ENCODE measurements around the gene ELMO1. TPM values are rescaled to one million over a fixed set of nuclear protein-coding genes. Genes with fewer than 3 reads are reported as not detected.

The ELMO1 gene
- total RNA-seq, 1 donor from 2014 or later = 0.69 TPM

DNA sequence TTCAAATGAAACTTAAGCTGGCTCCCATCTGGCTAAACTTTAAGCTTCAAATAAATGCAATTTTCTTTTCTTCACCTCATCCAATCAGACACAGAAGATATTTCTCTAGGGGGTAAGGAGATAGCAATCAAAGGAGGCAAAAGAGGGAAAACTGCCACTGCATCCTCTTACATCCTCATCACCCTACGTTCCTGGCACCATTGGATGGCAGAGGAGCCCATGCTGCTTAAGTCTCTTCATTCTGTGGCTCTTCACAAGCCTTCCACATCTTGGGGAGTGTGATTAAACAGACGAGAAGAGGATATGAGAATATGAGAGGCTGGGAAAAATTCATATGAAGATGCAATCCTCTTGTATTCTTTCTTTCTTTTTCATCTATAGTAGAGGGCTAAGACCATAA, 378.6 kb downstream of the ELMO1 start:
- TF ChIP-seq, protein P1, sequence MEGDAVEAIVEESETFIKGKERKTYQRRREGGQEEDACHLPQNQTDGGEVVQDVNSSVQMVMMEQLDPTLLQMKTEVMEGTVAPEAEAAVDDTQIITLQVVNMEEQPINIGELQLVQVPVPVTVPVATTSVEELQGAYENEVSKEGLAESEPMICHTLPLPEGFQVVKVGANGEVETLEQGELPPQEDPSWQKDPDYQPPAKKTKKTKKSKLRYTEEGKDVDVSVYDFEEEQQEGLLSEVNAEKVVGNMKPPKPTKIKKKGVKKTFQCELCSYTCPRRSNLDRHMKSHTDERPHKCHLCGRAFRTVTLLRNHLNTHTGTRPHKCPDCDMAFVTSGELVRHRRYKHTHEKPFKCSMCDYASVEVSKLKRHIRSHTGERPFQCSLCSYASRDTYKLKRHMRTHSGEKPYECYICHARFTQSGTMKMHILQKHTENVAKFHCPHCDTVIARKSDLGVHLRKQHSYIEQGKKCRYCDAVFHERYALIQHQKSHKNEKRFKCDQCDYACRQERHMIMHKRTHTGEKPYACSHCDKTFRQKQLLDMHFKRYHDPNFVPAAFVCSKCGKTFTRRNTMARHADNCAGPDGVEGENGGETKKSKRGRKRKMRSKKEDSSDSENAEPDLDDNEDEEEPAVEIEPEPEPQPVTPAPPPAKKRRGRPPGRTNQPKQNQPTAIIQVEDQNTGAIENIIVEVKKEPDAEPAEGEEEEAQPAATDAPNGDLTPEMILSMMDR (conservative IDR thresholded peaks at IDR 0.05; ENCODE audit: low read depth, low read length) = no peak
- no peak overlapping the region for H3K4me3 ChIP-seq (ENCODE audit: low read depth, low read length)

DNA sequence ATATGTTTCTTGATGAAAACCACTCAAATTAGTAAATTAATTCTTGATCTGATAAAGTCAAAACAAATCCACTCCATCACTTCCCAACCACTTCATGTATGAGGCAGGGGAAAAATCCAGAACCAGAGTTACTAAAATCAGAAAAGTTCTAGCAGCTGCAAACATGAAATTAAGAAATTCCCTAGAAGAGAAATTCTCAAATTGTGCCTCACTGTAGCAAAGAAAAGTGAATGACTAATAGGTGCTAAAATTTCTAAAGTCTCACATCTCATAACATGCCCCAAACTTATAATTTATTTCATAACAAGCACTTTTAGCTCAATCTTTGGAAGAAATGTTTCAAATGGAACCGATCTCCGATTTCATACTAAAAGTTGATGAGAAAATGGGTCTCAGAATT, 379.3 kb downstream of the ELMO1 start:
- TF ChIP-seq, protein P1 (conservative IDR thresholded peaks at IDR 0.05; ENCODE audit: low read depth, low read length) = no peak
- no peak for DNase-seq (ENCODE audit: low read depth)
- no peak overlapping the region for H3K4me3 ChIP-seq (ENCODE audit: low read depth, low read length)

More for the DNA sequence above, 378.6 kb downstream of the ELMO1 start:
- DNase-seq (ENCODE audit: low read depth) = no peak

DNA sequence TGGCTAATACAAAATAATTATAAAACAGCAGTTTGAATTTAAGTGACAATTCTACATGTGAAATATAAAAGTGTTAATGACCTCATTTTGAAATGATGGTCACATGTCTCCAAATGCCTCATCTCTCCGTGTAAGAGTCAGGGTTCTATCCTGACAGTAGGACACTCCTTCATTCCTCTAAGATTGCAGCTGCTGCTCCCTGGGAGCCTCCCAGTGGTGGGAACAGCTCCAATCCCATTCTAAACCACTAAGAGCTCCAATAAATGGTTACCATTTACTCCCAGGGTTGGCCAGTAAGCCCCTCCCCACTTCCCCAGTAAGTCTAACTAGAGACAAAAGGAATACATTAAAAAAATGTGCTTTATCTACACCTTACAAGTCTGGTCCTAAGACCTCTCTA, 379.8 kb downstream of the ELMO1 start:
- TF ChIP-seq, protein P1 (conservative IDR thresholded peaks at IDR 0.05; ENCODE audit: low read depth, low read length) = peak; percentile 11
- no peak overlapping the region for H3K4me3 ChIP-seq (ENCODE audit: low read depth, low read length)
- DNase-seq (ENCODE audit: low read depth) = no peak

DNA sequence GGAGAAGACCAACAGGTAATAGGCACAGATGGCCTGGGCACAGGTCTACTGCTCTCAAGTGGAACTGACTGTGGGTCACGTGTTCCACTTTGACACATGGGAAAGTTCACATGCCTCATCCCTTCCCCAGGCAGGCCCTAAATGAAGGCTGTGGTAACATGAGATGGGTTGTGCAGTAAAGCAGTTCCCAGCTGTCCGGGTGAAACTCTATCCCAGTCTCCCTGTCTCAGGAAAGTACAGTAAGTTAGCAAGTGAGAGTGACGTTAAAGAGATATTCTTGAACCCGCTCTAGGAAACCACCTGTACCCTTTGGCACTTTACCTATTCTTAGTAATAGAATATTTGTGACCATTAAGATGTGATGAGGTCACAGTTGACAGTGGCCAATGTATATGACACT, 380.6 kb downstream of the ELMO1 start:
- no peak for DNase-seq (ENCODE audit: low read depth)
- TF ChIP-seq, protein P1 (conservative IDR thresholded peaks at IDR 0.05; ENCODE audit: low read depth, low read length) = no peak
- H3K4me3 ChIP-seq (ENCODE audit: low read depth, low read length) = no peak overlapping the region

DNA sequence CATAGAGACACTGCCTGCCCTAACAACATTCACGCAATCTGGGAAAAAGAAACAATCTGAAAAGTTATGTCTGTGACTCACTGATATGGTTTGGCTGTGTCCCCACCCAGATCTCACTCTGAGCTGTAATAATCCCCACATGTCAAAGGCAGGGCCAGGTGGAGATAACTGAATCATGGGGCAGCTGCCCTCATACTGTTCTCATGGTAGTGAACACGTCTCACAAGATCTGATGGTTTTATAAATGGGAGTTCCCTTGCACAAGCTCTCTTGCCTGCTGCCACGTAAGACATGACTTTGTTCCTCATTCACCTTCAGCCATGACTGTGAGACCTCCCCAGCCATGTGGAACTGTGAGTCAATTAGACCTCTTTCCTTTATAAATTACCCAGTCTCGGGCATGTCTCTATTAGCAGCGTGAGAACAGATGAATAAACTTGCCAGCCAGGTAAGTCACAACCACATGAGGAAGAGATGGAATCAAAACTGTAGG, 382.8 kb downstream of the ELMO1 start:
- TF ChIP-seq, protein P1 (conservative IDR thresholded peaks at IDR 0.05; ENCODE audit: low read depth, low read length) = no peak
- no peak overlapping the region for H3K4me3 ChIP-seq (ENCODE audit: low read depth, low read length)
- no peak for DNase-seq (ENCODE audit: low read depth)

DNA sequence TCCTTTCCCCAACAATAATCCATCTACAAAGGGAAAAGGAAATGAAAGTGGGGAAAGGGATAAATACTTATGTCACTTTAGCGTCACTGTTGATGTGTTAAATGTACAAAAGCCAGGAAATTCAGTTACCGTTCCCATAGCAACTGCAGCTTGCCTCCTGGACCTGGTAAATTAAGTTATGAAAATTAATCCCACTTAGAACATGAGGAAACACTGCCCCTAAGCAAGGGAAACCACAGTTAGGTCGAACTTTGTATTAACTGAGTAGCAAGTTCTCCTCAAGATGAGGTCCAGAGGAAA, 386.2 kb downstream of the ELMO1 start:
- H3K4me3 ChIP-seq (ENCODE audit: low read depth, low read length) = no peak overlapping the region
- DNase-seq (ENCODE audit: low read depth) = no peak
- TF ChIP-seq, protein P1 (conservative IDR thresholded peaks at IDR 0.05; ENCODE audit: low read depth, low read length) = no peak

DNA sequence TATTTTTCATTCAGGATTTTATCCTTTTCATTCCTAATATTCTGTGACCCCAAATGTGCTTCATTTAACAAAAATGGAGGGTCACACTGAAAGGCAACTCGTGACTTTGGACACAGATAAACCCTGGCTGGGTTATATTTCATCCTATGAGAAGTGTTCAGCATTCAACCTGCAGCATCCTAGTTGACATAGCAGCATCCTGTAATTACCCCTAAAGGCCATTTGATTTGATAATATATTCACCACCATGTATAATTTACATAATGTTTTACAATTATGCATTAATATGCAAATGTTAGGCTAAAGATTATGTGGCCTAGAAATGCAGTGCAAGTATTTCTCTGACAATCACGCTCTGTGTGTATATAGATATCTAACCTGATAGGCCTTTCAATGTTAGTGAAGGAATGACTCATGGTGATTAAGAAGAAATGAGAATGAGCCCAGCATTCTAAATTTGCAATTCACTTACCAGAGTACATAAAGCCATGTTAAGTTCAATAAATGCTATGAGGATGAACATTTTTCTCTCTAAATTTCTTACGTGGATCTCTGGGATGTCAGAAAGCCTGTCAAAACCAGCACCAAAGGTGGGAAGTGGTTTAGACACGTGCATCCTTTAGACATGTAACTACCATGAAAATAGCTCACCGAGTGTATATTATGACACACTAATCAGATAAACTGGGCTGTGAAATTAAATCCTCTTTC, 386.7 kb downstream of the ELMO1 start:
- no peak for DNase-seq (ENCODE audit: low read depth)
- no peak overlapping the region for H3K4me3 ChIP-seq (ENCODE audit: low read depth, low read length)
- TF ChIP-seq, protein P1 (conservative IDR thresholded peaks at IDR 0.05; ENCODE audit: low read depth, low read length) = no peak

Measured in epithelial cell of proximal tubule (primary cell).